Neural cell (in vitro differentiated cells): Measurements from ENCODE around the gene ASMTL. TPM values are rescaled to one million over a fixed set of nuclear protein-coding genes. Genes with fewer than 3 reads are reported as not detected.

ENCODE experiments used
- H2AFZ ChIP-seq: fragments of 200-600, 300-800 bp; sonication (generic), shearing (Covaris generic); 2 replicates; pipeline ENCODE4 v1.6.0; 2014; ENCODE audit warnings: low read depth, mild to moderate bottlenecking, antibody characterized with exemption, low read length, moderate library complexity
- H3F3A ChIP-seq: fragments of 200-600 bp; shearing (Covaris generic); 2 replicates; pipeline ENCODE4 v1.6.1; 2016; ENCODE audit warnings: mild to moderate bottlenecking, moderate library complexity, mixed read lengths, antibody characterized with exemption, low read length; ENCODE audit not compliant: insufficient read depth, poor library complexity, severe bottlenecking
- H3K27ac ChIP-seq: fragments of 200-600, 300-800 bp; sonication (generic), shearing (Covaris generic); 2 replicates; pipeline ENCODE4 v1.5.1; 2014; ENCODE audit warnings: mild to moderate bottlenecking, low read length, moderate library complexity
- H3K27me3 ChIP-seq: fragments of 300-800, 200-600 bp; sonication (generic), shearing (Covaris generic); 2 replicates; pipeline ENCODE4 v1.6.0; 2014; ENCODE audit warnings: mild to moderate bottlenecking, low read depth, low read length, moderate library complexity; ENCODE audit not compliant: insufficient read depth
- H3K36me3 ChIP-seq: fragments of 300-800, 200-600 bp; sonication (generic), shearing (Covaris generic); 2 replicates; pipeline ENCODE4 v1.5.1; 2014; ENCODE audit warnings: mild to moderate bottlenecking, antibody characterized with exemption, low read length, moderate library complexity; ENCODE audit not compliant: insufficient read depth
- H3K4me2 ChIP-seq: fragments of 300-800, 200-600 bp; sonication (generic), shearing (Covaris generic); 2 replicates; pipeline ENCODE4 v1.6.0; 2014; ENCODE audit warnings: mild to moderate bottlenecking, low read length
- H3K4me3 ChIP-seq: fragments of 300-800, 200-600 bp; sonication (generic), shearing (Covaris generic); 2 replicates; pipeline ENCODE4 v1.5.1; 2014; ENCODE audit warnings: mild to moderate bottlenecking, low read length, moderate library complexity
- H3K79me2 ChIP-seq: fragments of 200-600 bp; shearing (Covaris generic); replicated peaks from 2 replicates; pipeline ENCODE4 v1.6.0; 2014; ENCODE audit warnings: mild to moderate bottlenecking, low read length, moderate library complexity; ENCODE audit not compliant: insufficient read depth
- H3K9ac ChIP-seq: fragments of 300-800, 200-600 bp; sonication (generic), shearing (Covaris generic); 2 replicates; pipeline ENCODE4 v1.6.1; 2016; ENCODE audit warnings: mild to moderate bottlenecking, low read length, mixed read lengths
- H3K9me2 ChIP-seq: fragments of 200-600 bp; shearing (Covaris generic); 2 replicates; pipeline ENCODE4 v1.6.1; 2016; ENCODE audit warnings: mild to moderate bottlenecking, low read length, mixed read lengths; ENCODE audit not compliant: insufficient read depth
- H3K9me3 ChIP-seq: fragments of 200-600, 300-800 bp; sonication (generic), shearing (Covaris generic); 2 replicates; pipeline ENCODE4 v1.6.1; 2016; ENCODE audit warnings: mild to moderate bottlenecking, mixed run types, low read length, moderate library complexity, mixed read lengths
- H4K20me1 ChIP-seq: fragments of 200-600 bp; shearing (Covaris generic); 2 replicates; pipeline ENCODE4 v1.6.1; 2016; ENCODE audit warnings: mild to moderate bottlenecking, mixed run types; ENCODE audit not compliant: insufficient read depth
- EP300 ChIP-seq: fragments of 450-650 bp; conservative IDR thresholded peaks from 2 replicates; pipeline ENCODE4 v1.6.1; 2014; ENCODE audit warnings: antibody characterized with exemption, mild to moderate bottlenecking, moderate library complexity; ENCODE audit not compliant: poor library complexity, severe bottlenecking
- EZH2 ChIP-seq: fragments of 200-600, 300-800 bp; shearing (Covaris generic), sonication (generic); IDR thresholded peaks from 2 replicates; pipeline ENCODE4 v1.6.1; 2014; ENCODE audit warnings: antibody characterized with exemption, low read length, borderline replicate concordance, mild to moderate bottlenecking; ENCODE audit not compliant: insufficient read depth, poor library complexity, severe bottlenecking
- MXI1 ChIP-seq: fragments of 450-650 bp; conservative IDR thresholded peaks from 2 replicates; pipeline ENCODE4 v1.6.1; 2014; ENCODE audit warnings: antibody characterized with exemption, mild to moderate bottlenecking; ENCODE audit not compliant: poor library complexity, severe bottlenecking
- POLR2AphosphoS5 ChIP-seq: IDR thresholded peaks from 2 replicates; pipeline ENCODE4 v1.6.1; 2012
- RAD21 ChIP-seq: fragments of 450-650 bp; conservative IDR thresholded peaks from 2 replicates; pipeline ENCODE4 v1.6.1; 2014; ENCODE audit warnings: antibody characterized with exemption, mild to moderate bottlenecking, moderate library complexity
- REST ChIP-seq: IDR thresholded peaks from 2 replicates; pipeline ENCODE4 v1.6.1; 2012; ENCODE audit warnings: borderline replicate concordance
- SMC3 ChIP-seq: fragments of 450-650 bp; conservative IDR thresholded peaks from 2 replicates; pipeline ENCODE4 v1.6.1; 2014; ENCODE audit warnings: antibody characterized with exemption, mild to moderate bottlenecking, moderate library complexity; ENCODE audit not compliant: poor library complexity
- TAF1 ChIP-seq: IDR thresholded peaks from 2 replicates; pipeline ENCODE4 v1.6.1; 2012; ENCODE audit warnings: low read depth
- polyA plus RNA-seq: library from polyadenylated mRNA; depleted of rRNA; stranded (reverse); fragments of >200 nt; gene quantifications from 2 replicates; pipeline ENCODE4 v1.2.3, GENCODE V29; 2014
- TF ChIP-seq, protein P1 (sequence below): fragments of 450-650 bp; IDR thresholded peaks from 2 replicates; pipeline ENCODE4 v1.5.1; 2014; ENCODE audit warnings: antibody characterized with exemption, mild to moderate bottlenecking, moderate library complexity; ENCODE audit not compliant: poor library complexity, severe bottlenecking

Gene ASMTL
- polyA plus RNA-seq, 1 donor from 2014 or later: 25.9 TPM

DNA sequence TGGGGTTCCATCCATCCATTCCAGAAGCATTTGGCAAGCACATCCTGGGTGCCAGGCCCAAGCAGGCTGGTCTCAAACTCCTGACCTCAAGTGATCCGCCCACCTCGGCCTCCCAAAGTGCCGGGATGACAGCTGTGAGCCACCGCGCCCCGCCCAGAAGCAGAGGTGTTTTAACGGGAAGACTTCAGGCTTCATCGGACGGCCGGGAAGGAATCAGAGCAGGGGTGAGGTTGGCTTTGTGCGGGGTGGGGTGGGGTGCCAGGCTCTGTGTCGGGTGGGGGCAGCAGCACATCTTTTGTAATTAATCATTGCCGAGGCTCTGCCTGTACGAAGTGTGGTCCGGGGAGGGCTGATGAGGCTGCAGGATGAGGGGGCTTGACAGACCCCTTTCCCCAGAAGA lies 55.7 kb downstream of the ASMTL start:
- no peaks in the 10 kb centered on the region for H3K9me3 ChIP-seq

DNA sequence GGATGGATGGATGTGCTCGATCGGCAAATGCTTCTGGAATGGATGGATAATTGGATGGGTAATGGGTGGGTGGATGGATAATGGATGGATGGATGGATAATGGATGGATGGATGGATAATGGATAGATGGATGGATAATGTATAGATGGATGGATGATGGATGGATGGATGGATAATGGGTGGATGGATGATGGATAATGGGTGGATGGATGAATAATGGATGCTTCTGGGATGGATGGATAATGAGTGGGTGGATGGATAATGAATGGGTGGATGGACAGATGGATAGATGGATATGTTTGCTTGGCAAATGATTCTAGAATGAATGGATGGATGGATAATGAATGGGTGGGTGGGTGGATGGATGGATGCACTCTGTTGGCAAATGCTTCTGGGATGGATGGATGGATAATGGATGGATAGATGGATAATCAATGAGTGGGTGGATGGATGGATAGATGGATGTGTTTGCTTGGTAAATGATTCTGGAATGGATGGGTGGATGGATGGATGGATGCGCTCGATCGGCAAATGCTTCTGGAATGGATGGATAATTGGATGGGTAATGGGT lies 57.0 kb downstream of the ASMTL start:
- Histone ChIP-seq H3K9me2 (no peaks in the 10 kb centered on the region), H3K9ac (no peak overlapping the region), H3K9me3 (no peaks in the 10 kb centered on the region), H3K4me3 (peak overlapping the region; percentile 28), H3K79me2 (peaks cover 24% of the 10 kb centered on the region), H2AFZ (no peak overlapping the region), H3K27ac (no peak overlapping the region), H3F3A (no peaks in the 10 kb centered on the region), H4K20me1 (no peaks in the 10 kb centered on the region), H3K36me3 (no peaks in the 10 kb centered on the region), H3K27me3 (no peaks in the 10 kb centered on the region), H3K4me2 (no peak overlapping the region)
- TF ChIP-seq EZH2: no peak
- no peak for TF ChIP-seq REST
- TF ChIP-seq SMC3: no peak
- TF ChIP-seq EP300: no peak
- TF ChIP-seq MXI1: no peak
- no peak for TF ChIP-seq POLR2AphosphoS5

More for the DNA sequence above, 55.7 kb downstream of the ASMTL start:
- no peak overlapping the region for H3K9ac ChIP-seq
- no peaks in the 10 kb centered on the region for H3K36me3 ChIP-seq
- no peak overlapping the region for H2AFZ ChIP-seq
- H3K79me2 ChIP-seq: peaks cover 17% of the 10 kb centered on the region
- no peak overlapping the region for H3K4me3 ChIP-seq
- no peak for TF ChIP-seq POLR2AphosphoS5
- TF ChIP-seq EZH2: no peak
- no peak for TF ChIP-seq SMC3
- no peak for TF ChIP-seq EP300
- TF ChIP-seq REST: no peak
- TF ChIP-seq TAF1: no peak
- no peak for TF ChIP-seq RAD21
- TF ChIP-seq MXI1: no peak
- TF ChIP-seq, protein P1, sequence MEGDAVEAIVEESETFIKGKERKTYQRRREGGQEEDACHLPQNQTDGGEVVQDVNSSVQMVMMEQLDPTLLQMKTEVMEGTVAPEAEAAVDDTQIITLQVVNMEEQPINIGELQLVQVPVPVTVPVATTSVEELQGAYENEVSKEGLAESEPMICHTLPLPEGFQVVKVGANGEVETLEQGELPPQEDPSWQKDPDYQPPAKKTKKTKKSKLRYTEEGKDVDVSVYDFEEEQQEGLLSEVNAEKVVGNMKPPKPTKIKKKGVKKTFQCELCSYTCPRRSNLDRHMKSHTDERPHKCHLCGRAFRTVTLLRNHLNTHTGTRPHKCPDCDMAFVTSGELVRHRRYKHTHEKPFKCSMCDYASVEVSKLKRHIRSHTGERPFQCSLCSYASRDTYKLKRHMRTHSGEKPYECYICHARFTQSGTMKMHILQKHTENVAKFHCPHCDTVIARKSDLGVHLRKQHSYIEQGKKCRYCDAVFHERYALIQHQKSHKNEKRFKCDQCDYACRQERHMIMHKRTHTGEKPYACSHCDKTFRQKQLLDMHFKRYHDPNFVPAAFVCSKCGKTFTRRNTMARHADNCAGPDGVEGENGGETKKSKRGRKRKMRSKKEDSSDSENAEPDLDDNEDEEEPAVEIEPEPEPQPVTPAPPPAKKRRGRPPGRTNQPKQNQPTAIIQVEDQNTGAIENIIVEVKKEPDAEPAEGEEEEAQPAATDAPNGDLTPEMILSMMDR: no peak
- no peak overlapping the region for H3K4me2 ChIP-seq
- H3K27me3 ChIP-seq: no peaks in the 10 kb centered on the region
- H3F3A ChIP-seq: no peaks in the 10 kb centered on the region
- no peaks in the 10 kb centered on the region for H3K9me2 ChIP-seq
- H3K27ac ChIP-seq: no peak overlapping the region
- H4K20me1 ChIP-seq: no peaks in the 10 kb centered on the region
